NCI-H2227 treated with DMSO at 0.1 percent for 48 hours (cell line): ENCODE measurements around the gene SIAH2.
A peak's percentile ranks its signal among the peaks of the same experiment; 100 is the strongest.
"Not testable (repeated sequence)": the region's sequence is repeated elsewhere in the genome, so short reads cannot be mapped to it uniquely, and the experiment has no call there.

ENCODE experiments used
- DNase-seq: peaks from one replicate; lab custom pipeline; 2025; lab: John Stamatoyannopoulos, UW

The SIAH2 gene

GRCh38 chr3:150763122-150763840 is at the start of gene SIAH2:
TSS of gene SIAH2 (minus strand) at chr3:150763169. CDS start at chr3:150762849, 320 bp downstream.
- DNase-seq, result peak; percentile 77

GRCh38 chr3:150811984-150812383 is 49.0 kb upstream of the SIAH2 start:
- no peak for DNase-seq

- no peak for DNase-seq
These were observed 47.7 kb upstream of the SIAH2 start for GRCh38 chr3:150810641-150811040.

GRCh38 chr3:150806185-150806835 is 43.3 kb upstream of the SIAH2 start:
- no peak for DNase-seq

- DNase-seq, result no peak
These were observed 42.4 kb upstream of the SIAH2 start for GRCh38 chr3:150805354-150805753.

GRCh38 chr3:150803440-150803985 is 40.5 kb upstream of the SIAH2 start:
- no peak for DNase-seq

GRCh38 chr3:150800722-150801121 is 37.8 kb upstream of the SIAH2 start:
- DNase-seq, result no peak

- peak; percentile 2 for DNase-seq
These were observed 35.2 kb upstream of the SIAH2 start for GRCh38 chr3:150798122-150798618.

- DNase-seq, result no peak
These were observed 34.2 kb upstream of the SIAH2 start for GRCh38 chr3:150797155-150797554.

- not testable (repeated sequence) for DNase-seq
These were observed 33.6 kb upstream of the SIAH2 start for GRCh38 chr3:150796527-150796926.

- no peak for DNase-seq
These were observed 30.7 kb upstream of the SIAH2 start for GRCh38 chr3:150793641-150794040.

GRCh38 chr3:150790629-150791028 is 27.7 kb upstream of the SIAH2 start:
- no peak for DNase-seq

GRCh38 chr3:150789451-150789850 is 26.5 kb upstream of the SIAH2 start:
- no peak for DNase-seq

- peak; percentile 14 for DNase-seq
These were observed 24.9 kb upstream of the SIAH2 start for GRCh38 chr3:150787741-150788370.

- DNase-seq, result no peak
These were observed 23.8 kb upstream of the SIAH2 start for GRCh38 chr3:150786791-150787190.

- DNase-seq, result no peak
These were observed 21.8 kb upstream of the SIAH2 start for GRCh38 chr3:150784747-150785125.

- DNase-seq, result no peak
These were observed 21.2 kb upstream of the SIAH2 start for GRCh38 chr3:150783920-150784746.

GRCh38 chr3:150783316-150783715 is 20.3 kb upstream of the SIAH2 start:
- DNase-seq, result no peak

- DNase-seq, result no peak
These were observed 16.5 kb upstream of the SIAH2 start for GRCh38 chr3:150779402-150779858.

GRCh38 chr3:150778793-150779401 is 15.9 kb upstream of the SIAH2 start:
- no peak for DNase-seq

GRCh38 chr3:150775001-150775599 is 12.1 kb upstream of the SIAH2 start:
- no peak for DNase-seq
